GM12878 (cell line): ENCODE measurements around the gene ZBTB7B.

Experiments
- CTCF ChIP-seq, 3 experiments: IDR thresholded peaks in 2 of 3; conservative IDR thresholded peaks in 1 of 3; 2 replicates each; pipeline ENCODE4 v1.5.1; 2011; ENCODE audit warnings: low read depth in 3 of 3, low read length in 3 of 3, mild to moderate bottlenecking in 3 of 3, control low read depth in 2 of 3, moderate library complexity in 2 of 3, inconsistent platforms in 1 of 3, mixed read lengths in 1 of 3; ENCODE audit not compliant: control insufficient read depth in 2 of 3, insufficient read depth in 1 of 3; ENCODE audit errors: extremely low read depth in 1 of 3
- ETV6 ChIP-seq, 2 experiments: fragments of 450-650 bp in 1 of 2; IDR thresholded peaks in 1 of 2; conservative IDR thresholded peaks in 1 of 2; 2 replicates each; pipeline ENCODE4 v1.6.1; 2014; ENCODE audit warnings: antibody characterized with exemption in 1 of 2, borderline replicate concordance in 1 of 2, low read depth in 1 of 2, mild to moderate bottlenecking in 1 of 2, moderate library complexity in 1 of 2
- EZH2 ChIP-seq: IDR thresholded peaks from 2 replicates; pipeline ENCODE4 v1.6.1; 2012; ENCODE audit warnings: low read depth, mild to moderate bottlenecking, control low read depth, inconsistent platforms, low read length, borderline replicate concordance; ENCODE audit not compliant: control insufficient read depth
- GATAD2B ChIP-seq: fragments of 450-650 bp; conservative IDR thresholded peaks from 2 replicates; pipeline ENCODE4 v1.6.1; 2017; ENCODE audit warnings: low read depth, mild to moderate bottlenecking, moderate library complexity
- MAX ChIP-seq: IDR thresholded peaks from 2 replicates; pipeline ENCODE4 v1.6.1; 2012; ENCODE audit warnings: low read depth, low read length, improper control_type of control experiment
- MYC ChIP-seq: IDR thresholded peaks from 2 replicates; pipeline ENCODE4 v1.6.1; 2011; ENCODE audit warnings: mild to moderate bottlenecking, low read length, moderate library complexity, inconsistent platforms; ENCODE audit not compliant: insufficient read depth, insufficient replicate concordance, insufficient read length, severe bottlenecking
- NFYB ChIP-seq: IDR thresholded peaks from 2 replicates; pipeline ENCODE4 v1.6.1; 2011; ENCODE audit warnings: low read depth, mild to moderate bottlenecking, low read length, improper control_type of control experiment, moderate library complexity; ENCODE audit not compliant: insufficient read depth
- PBX3 ChIP-seq: IDR thresholded peaks from 2 replicates; pipeline ENCODE4 v1.6.1; 2011; ENCODE audit warnings: mild to moderate bottlenecking, low read depth, low read length, moderate library complexity; ENCODE audit not compliant: insufficient replicate concordance
- POLR2AphosphoS5 ChIP-seq: IDR thresholded peaks from 2 replicates; pipeline ENCODE4 v1.6.1; 2011; ENCODE audit warnings: mild to moderate bottlenecking, low read length, inconsistent platforms
- RBBP5 ChIP-seq: fragments of 200-600 bp; sonication (generic); conservative IDR thresholded peaks from 2 replicates; pipeline ENCODE4 v1.6.1; 2016
- TAF1 ChIP-seq: IDR thresholded peaks from 2 replicates; pipeline ENCODE4 v1.6.1; 2011; ENCODE audit warnings: mild to moderate bottlenecking, low read depth, low read length, borderline replicate concordance
- TBL1XR1 ChIP-seq: IDR thresholded peaks from 2 replicates; pipeline ENCODE4 v1.6.1; 2012; ENCODE audit warnings: low read depth, low read length, improper control_type of control experiment
- TCF7 ChIP-seq: IDR thresholded peaks from 2 replicates; pipeline ENCODE4 v1.6.1; 2014; ENCODE audit warnings: antibody characterized with exemption, borderline replicate concordance

GRCh38 chr1:154994269-154994587, 8.4 kb upstream of the ZBTB7B start:
- TF ChIP-seq PBX3 (no peak), RBBP5 (no peak), MYC (no peak), TCF7 (no peak), TBL1XR1 (no peak), MAX (no peak), ETV6 (conservative IDR thresholded peaks at IDR 0.05 in 1 of 2, IDR thresholded peaks at IDR 0.05 in 1 of 2; ENCODE audit: borderline replicate concordance in 1 of 2, low read depth in 1 of 2) (no peak), POLR2AphosphoS5 (no peak), TAF1 (no peak), CTCF (IDR thresholded peaks at IDR 0.05 in 2 of 3, conservative IDR thresholded peaks at IDR 0.05 in 1 of 3; ENCODE audit: control insufficient read depth in 2 of 3, extremely low read depth in 1 of 3, insufficient read depth in 1 of 3, low read depth in 3 of 3, low read length in 3 of 3) (no peak), NFYB (no peak), EZH2 (no peak), GATAD2B (no peak)
